GM19467 (cell line): ENCODE results near the gene CFAP77.

Experiments
- ATAC-seq: cut with Tn5 transposase; IDR thresholded peaks from one replicate; pipeline ENCODE4 v1.9.1; 2021; ENCODE audit warnings: mild to moderate bottlenecking, moderate library complexity; ENCODE audit not compliant: unreplicated experiment

The CFAP77 gene

GRCh38 chr9:132486706-132487350 lies 76.8 kb downstream of the CFAP77 start:
- ATAC-seq = no peak

- ATAC-seq = no peak
Measured at GRCh38 chr9:132487351-132487791, 77.4 kb downstream of the CFAP77 start.

GRCh38 chr9:132487980-132488535 lies 78.0 kb downstream of the CFAP77 start:
- ATAC-seq = no peak

- no peak for ATAC-seq
Measured at GRCh38 chr9:132488626-132489025, 78.6 kb downstream of the CFAP77 start.

GRCh38 chr9:132489536-132489935 lies 79.5 kb downstream of the CFAP77 start:
- ATAC-seq = no peak

GRCh38 chr9:132494857-132495256 lies 84.8 kb downstream of the CFAP77 start:
- ATAC-seq = no peak

GRCh38 chr9:132497731-132498130 lies 87.7 kb downstream of the CFAP77 start:
- no peak for ATAC-seq

GRCh38 chr9:132498531-132499210 lies 88.7 kb downstream of the CFAP77 start:
- no peak for ATAC-seq

GRCh38 chr9:132499251-132499650 lies 89.2 kb downstream of the CFAP77 start:
- ATAC-seq = no peak

GRCh38 chr9:132500193-132500592 lies 90.2 kb downstream of the CFAP77 start:
- ATAC-seq = no peak

- no peak for ATAC-seq
Measured at GRCh38 chr9:132502480-132502879, 92.5 kb downstream of the CFAP77 start.

- no peak for ATAC-seq
Measured at GRCh38 chr9:132503116-132503515, 93.1 kb downstream of the CFAP77 start.

GRCh38 chr9:132504488-132504887 lies 94.5 kb downstream of the CFAP77 start:
- no peak for ATAC-seq

GRCh38 chr9:132505991-132506655 lies 96.1 kb downstream of the CFAP77 start:
- no peak for ATAC-seq

GRCh38 chr9:132506977-132507669 lies 97.1 kb downstream of the CFAP77 start:
- no peak for ATAC-seq

- no peak for ATAC-seq
Measured at GRCh38 chr9:132507670-132508469, 97.9 kb downstream of the CFAP77 start.

- ATAC-seq = no peak
Measured at GRCh38 chr9:132509928-132510874, 100.2 kb downstream of the CFAP77 start.

- ATAC-seq = no peak
Measured at GRCh38 chr9:132511191-132511999, 101.4 kb downstream of the CFAP77 start.
